ENCODE results near the gene RNF2. TPM values are rescaled to one million over a fixed set of nuclear protein-coding genes. Genes with fewer than 3 reads are reported as not detected.
A peak's percentile ranks its signal among the peaks of the same experiment; 100 is the strongest.

The RNF2 gene
- total RNA-seq, 4 donors from 2014 or later = 15.2 to 29.1 (median 20.5) TPM

GRCh38 chr1:185091480-185091879, 46.1 kb downstream of the RNF2 start:
- Histone ChIP-seq H3K27me3 (no peaks in the 10 kb centered on the region), H3K4me3 (no peak overlapping the region), H3K36me3 (peaks cover 0 to 40% (median 0%) of the 10 kb centered on the region in 4 donors), H3K9me3 (no peaks in the 10 kb centered on the region), H3K4me1 (no peaks in the 10 kb centered on the region), H3K27ac (no peak overlapping the region)
- intact Hi-C loops (cut with DNase I; ENCODE audit: low total_unique reads) = no loop called here
- 71 to 85% methylated on average over 5 of the region's 5 CpGs for WGBS, 2 donors (ENCODE audit: low coverage in 1 of 2)
- in situ Hi-C loops (cut with MboI; ENCODE audit: low pct_ligation_motif_present in 1 of 4, low pct_unique_long_range_greater_than_20kb in 1 of 4, low sequenced_read_pairs in 3 of 4) = no loop called here
- no peak for TF ChIP-seq CTCF (IDR thresholded peaks at IDR 0.05)
- no peak for TF ChIP-seq EP300 (IDR thresholded peaks at IDR 0.05; ENCODE audit: low read depth)
- no peak for DNase-seq

DNA sequence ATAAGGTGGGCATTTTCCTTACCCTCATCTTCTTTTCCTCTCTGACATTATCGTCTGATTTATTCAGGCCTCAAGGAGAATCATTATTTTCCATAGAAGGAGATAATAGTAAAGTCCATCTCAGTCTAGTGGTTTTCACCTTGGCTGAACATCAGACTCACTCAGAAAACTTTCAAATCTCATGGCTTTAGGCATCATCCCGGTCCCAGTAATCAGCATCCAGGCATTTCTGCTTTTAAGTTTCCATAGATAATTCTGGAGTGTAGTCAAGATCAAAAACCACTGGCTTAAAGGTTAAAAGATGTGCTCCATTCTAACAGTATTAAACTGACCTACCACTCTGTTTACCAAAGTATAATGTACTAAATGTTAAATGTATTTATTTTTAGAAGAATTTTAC, 49.4 kb downstream of the RNF2 start:
- DNase-seq = no peak
- no peak overlapping the region for H3K27ac ChIP-seq
- intact Hi-C loops (cut with DNase I; ENCODE audit: low total_unique reads) (no loop called here), in situ Hi-C loops (cut with MboI; ENCODE audit: low pct_ligation_motif_present in 1 of 4, low pct_unique_long_range_greater_than_20kb in 1 of 4, low sequenced_read_pairs in 3 of 4) (no loop called here)
- H3K9me3 ChIP-seq = no peaks in the 10 kb centered on the region
- H3K36me3 ChIP-seq = peaks cover 0 to 48% (median 0%) of the 10 kb centered on the region in 4 donors
- H3K27me3 ChIP-seq = no peaks in the 10 kb centered on the region
- TF ChIP-seq EP300 (IDR thresholded peaks at IDR 0.05; ENCODE audit: low read depth) (no peak), POLR2AphosphoS5 (IDR thresholded peaks at IDR 0.05) (no peak), CTCF (IDR thresholded peaks at IDR 0.05) (no peak)
- no peaks in the 10 kb centered on the region for H3K4me1 ChIP-seq
- no peak overlapping the region for H3K4me3 ChIP-seq
- WGBS, 2 donors (ENCODE audit: low coverage in 1 of 2) = 91 to 95% methylated on average over 2 of the region's 2 CpGs

GRCh38 chr1:185096531-185096930, 51.2 kb downstream of the RNF2 start:
- no peaks in the 10 kb centered on the region for H3K9me3 ChIP-seq
- no peaks in the 10 kb centered on the region for H3K27me3 ChIP-seq
- intact Hi-C loops (cut with DNase I; ENCODE audit: low total_unique reads) = no loop called here
- in situ Hi-C loops (cut with MboI; ENCODE audit: low pct_ligation_motif_present in 1 of 4, low pct_unique_long_range_greater_than_20kb in 1 of 4, low sequenced_read_pairs in 3 of 4) = no loop called here
- no peaks in the 10 kb centered on the region for H3K4me1 ChIP-seq
- H3K36me3 ChIP-seq = peaks cover 0 to 63% (median 5%) of the 10 kb centered on the region in 4 donors
- DNase-seq = no peak
- TF ChIP-seq POLR2A (IDR thresholded peaks at IDR 0.05) = no peak
- no peak for TF ChIP-seq CTCF (IDR thresholded peaks at IDR 0.05)
- no peak for TF ChIP-seq EP300 (IDR thresholded peaks at IDR 0.05; ENCODE audit: low read depth)
- no peak for TF ChIP-seq POLR2AphosphoS5 (IDR thresholded peaks at IDR 0.05)
- H3K27ac ChIP-seq = no peak overlapping the region
- 79 to 91% methylated on average over 2 of the region's 2 CpGs for WGBS, 2 donors (ENCODE audit: low coverage in 1 of 2)
- H3K4me3 ChIP-seq = no peak overlapping the region

DNA sequence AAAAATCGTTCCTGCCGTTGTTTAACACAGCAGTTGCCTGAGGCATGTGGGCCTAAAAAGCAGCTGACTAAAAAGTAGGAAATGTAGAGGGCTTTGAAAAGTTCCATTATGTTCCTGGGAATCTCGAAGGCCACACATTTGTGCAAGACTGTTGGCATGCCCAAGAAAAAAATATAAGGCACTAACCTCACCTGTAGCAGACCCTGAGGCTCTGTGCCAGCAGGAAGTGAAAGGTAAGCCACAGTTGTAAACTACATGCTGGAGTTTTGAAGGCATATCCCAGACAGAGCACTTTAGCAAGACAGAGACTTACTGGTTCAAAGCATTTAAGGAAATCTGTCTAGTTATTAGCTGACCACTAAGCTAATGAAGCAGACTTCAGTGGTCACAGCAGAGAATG, 58.7 kb downstream of the RNF2 start:
- intact Hi-C loops (cut with DNase I; ENCODE audit: low total_unique reads) (no loop called here), in situ Hi-C loops (cut with MboI; ENCODE audit: low pct_ligation_motif_present in 1 of 4, low pct_unique_long_range_greater_than_20kb in 1 of 4, low sequenced_read_pairs in 3 of 4) (no loop called here)
- H3K27me3 ChIP-seq = no peaks in the 10 kb centered on the region
- H3K4me1 ChIP-seq = peaks cover 0 to 7% (median 0%) of the 10 kb centered on the region in 4 donors
- peak; percentile 46 for DNase-seq
- H3K9me3 ChIP-seq = peaks cover 4 to 30% of the 10 kb centered on the region in 2 donors
- no peak for TF ChIP-seq POLR2AphosphoS5 (IDR thresholded peaks at IDR 0.05)
- TF ChIP-seq EP300 (IDR thresholded peaks at IDR 0.05; ENCODE audit: low read depth) = no peak
- no peak for TF ChIP-seq POLR2A (IDR thresholded peaks at IDR 0.05)
- TF ChIP-seq CTCF (IDR thresholded peaks at IDR 0.05) = no peak
- H3K36me3 ChIP-seq = peaks cover 0 to 32% (median 5%) of the 10 kb centered on the region in 4 donors
- 53 to 70% methylated on average over 3 of the region's 3 CpGs for WGBS, 2 donors (ENCODE audit: low coverage in 1 of 2)
- no peak overlapping the region for H3K4me3 ChIP-seq
- H3K27ac ChIP-seq = no peak overlapping the region
